Measurements from ENCODE around the gene CPAMD8.

GRCh38 chr19:16871871-16872270, 154.7 kb downstream of the CPAMD8 start:
- TF ChIP-seq CTCF (IDR thresholded peaks at IDR 0.05) (no peak), POLR2A (IDR thresholded peaks at IDR 0.05) (no peak)
